Measurements from ENCODE around the gene C10orf120.

C10orf120 gene

DNA sequence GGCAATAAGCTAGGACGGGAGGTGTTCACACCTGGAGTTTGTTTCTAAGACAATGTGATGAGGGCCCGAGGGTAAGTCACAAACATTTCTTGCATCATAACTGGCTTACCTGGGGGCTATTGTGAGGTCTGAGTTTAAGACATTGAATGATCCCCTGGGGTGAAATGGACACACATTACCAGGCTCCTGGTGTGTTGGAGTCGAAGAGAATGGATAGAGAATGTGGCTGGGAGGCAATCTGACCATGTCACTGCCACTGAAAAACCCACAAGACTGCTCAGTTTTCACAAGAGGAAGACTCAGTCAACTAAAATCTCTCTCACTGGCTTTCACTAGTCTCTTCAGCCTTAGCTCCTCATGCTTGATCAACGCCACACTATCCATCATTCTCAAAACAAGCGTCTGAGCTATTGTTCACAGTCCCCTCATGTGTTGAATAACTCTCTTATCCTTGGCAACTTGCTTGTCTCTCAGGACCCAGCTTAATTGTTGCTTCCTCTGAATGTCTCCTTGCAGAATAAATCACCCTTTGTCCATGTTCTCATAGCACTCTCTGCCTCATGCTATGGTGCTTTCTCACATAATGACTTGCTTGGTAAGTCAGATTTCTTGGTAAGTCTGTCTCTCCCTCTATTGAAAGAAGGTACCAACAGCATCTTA, at the start of gene C10orf120:
C10orf120 (minus strand) TSS at position 51 of the 660 bp plus-strand sequence. CDS start 56 bp downstream, outside the sequence.
- no peak for DNase-seq (ENCODE audit: low read depth)

DNA sequence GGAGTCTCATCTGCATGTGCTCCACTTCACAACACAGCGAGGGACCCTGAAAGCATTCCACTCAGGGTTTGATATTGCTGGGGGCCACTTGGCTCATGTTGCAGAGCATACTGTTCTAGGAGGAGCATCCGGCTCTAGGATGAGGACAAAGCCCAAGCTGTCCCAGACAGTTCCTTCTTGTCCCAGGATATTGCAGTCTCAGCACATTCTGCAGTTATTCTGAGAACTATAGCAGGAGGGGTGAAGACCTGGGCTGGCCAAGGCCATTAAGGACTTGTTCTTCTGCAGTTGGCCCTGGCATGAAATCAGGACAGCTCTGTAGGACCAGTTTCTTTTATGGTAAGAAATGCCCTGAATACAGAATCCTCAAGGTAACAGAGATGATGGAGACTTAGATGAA, 48.9 kb upstream of the C10orf120 start:
- no peak for DNase-seq (ENCODE audit: low read depth)

DNA sequence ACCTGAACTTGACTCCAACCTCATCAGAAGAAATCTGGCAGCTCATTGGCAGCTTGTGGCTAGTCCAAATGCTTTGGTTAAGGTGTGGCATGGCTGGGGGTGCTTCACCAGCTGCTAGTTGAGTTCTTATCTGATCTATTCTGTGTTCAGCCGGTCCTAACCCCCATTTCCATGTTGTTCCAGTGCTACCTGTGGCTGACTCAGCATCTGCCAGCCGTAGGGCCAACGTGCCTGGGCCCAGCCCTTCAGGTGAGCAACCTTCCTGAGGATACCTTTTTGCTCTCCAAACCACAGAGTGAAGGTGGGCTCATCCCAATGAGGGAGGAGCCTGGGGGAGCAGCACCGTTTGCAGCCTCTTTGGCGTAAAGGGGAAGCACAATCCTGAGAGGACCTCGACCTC, 46.8 kb upstream of the C10orf120 start:
- DNase-seq (ENCODE audit: low read depth) = no peak

DNA sequence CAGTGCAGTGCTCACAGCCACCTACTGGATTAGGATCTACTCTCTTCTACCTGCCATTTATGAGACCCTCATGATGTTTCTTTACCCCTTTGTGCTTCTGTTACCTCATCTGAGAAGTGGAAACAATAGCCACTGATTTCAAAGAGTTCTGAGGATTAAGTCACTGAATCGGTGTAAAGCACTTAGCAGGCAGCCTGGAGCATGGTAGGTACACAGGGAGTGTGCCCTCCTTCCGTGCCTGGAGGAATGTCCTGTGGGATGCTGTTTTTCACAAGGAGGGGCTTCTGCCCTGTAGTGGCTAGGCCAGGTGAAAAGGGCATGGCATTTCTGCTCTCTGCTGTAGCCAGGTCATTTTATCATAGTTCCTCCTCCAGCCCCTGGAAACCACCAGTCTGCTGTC, 44.6 kb upstream of the C10orf120 start:
- no peak for DNase-seq (ENCODE audit: low read depth)

DNA sequence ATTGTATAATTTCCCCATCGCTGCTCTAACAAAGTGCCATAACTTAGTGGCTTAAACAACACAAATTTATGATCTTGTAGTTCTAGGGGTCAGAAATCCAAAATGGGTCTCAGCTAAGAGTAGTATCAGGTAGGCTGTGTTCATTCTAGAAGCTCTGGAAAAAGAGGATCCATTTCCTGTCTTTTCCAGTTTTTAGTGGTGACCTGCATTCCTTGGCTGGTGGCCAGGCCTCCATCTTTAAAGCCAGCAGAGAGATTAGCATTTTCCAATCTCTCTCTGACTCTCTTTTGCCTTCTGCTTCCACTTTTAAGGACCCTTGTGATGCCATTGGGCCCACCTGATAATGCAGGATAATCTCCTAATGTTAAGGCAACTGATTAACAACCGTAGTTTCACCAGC, 41.0 kb upstream of the C10orf120 start:
- DNase-seq (ENCODE audit: low read depth) = no peak

DNA sequence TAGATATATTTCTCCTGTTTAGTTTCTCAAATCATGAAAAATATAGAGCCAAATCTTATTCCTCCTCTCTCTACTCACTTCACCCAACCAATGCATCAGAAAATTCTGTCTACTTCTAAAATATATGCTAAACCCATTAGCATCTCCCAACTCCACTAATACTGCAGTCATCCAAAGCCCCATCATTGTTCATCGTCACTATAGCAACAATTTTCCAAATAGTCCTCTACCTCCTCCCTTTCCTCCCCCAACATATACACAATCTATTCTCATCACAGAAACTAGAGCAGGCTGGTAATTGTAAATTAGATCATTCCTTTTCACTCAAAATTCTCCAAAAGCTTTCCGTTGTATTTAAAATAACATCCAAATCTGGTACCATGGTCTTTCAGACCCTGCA, 38.4 kb upstream of the C10orf120 start:
- DNase-seq (ENCODE audit: low read depth) = no peak

DNA sequence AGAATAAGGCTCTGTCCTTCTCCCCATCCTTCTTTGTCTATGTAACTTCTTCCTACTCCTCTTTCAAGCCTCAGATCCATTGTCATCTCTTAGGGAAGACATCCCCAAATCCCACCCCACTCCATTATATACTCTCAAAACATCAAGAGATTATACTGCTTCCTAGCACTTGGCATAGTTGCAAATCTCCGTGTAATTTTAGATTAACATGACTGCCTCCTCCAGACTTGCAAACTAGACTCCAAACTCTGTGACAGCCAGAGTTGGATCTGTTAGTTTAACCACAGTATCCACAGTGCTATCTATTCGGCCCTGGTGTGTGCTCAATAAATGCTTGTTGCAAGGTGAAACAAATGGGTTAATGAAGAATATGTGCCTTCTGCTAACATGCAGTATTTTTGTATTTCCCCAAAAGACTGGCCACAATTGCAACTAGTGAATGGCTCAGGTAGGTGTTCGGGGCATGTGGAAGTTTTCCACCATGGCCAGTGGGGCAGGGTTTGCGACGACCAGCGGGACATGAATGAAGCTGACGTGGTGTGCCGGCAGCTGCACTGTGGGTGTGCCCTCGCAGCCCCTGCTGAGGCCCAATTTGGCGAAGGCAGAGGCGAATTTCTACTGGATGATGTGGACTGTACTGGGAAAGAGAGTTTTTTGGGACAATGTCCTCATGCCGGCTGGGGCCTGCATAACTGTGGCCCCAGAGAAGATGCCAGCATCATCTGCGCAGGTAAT, 34.5 kb upstream of the C10orf120 start:
- no peak for DNase-seq (ENCODE audit: low read depth)

DNA sequence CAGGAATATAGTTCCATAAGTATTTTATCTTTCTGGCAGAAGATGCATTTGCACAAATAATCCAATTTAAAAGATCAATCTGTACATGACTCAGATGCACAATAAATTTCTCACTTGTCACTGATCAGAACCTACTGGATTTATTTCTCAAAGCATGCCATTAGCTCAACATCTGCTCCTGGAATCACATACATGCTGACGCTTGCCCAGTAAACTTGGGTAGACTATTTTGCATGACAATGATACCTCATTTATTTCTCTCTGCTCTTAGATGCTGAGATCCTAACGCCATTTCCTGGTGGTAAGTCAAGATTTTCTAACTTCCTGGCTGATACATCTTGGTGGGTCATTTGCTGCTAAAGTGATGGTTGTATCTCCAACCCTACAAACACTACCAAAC, 33.8 kb upstream of the C10orf120 start:
- no peak for DNase-seq (ENCODE audit: low read depth)

DNA sequence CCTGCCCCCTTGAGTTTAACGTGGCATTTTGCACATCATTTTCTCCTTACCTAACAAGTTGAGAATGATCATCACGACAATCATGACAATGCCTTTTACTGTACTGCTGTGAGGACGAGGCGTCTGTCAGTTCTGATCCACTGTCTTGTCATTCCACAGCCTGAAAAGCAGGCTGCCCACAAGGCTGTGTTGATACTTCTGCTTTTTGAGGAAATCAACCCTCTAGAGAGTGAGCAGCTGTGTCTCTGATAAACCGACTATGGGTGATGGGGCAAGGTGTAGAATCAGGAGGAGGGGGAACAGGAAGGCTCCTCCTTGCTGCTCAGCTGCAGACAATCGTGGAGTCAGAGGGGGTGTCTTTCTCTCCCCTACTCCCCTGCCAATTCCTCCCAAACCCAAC, 30.6 kb upstream of the C10orf120 start:
- DNase-seq (ENCODE audit: low read depth) = no peak

DNA sequence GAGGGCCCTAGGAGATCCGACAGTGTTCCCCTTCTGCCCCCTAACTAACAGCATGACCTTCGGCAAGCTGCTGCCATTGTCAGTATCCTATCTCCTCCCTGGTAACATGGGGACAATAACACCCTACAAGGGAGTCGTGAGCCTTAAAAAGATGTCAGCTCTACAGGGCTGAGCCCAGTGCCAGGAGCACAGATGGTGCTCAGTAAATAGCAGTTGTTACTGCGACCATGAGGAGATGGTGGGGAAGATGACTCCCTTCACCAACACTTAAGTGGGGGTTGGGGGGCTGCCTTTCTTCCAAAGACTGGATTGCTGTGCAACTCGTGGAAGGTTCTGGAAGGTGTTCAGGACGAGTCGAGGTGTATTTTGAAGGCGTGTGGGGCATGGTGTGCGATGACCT, 29.5 kb upstream of the C10orf120 start:
- DNase-seq (ENCODE audit: low read depth) = no peak

DNA sequence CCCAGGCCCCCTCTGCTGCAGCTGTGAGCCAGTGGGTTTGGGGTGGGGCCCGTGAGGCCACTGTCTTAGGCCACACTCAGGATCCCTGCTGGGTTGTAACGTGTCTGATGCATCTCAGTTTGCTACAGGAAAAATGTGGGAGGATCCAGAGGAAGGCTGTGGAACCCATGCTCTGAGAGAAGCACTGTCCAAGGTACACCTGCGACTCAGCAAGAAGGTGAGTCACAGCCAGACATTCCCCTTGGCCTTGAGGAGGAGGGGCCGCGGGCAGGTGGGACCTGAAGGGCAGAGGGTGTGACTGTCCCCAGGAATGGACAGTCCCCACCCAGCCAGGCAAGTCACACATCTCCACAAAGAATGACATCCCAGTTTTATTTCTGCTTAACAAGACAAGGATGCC, 27.8 kb upstream of the C10orf120 start:
- no peak for DNase-seq (ENCODE audit: low read depth)

DNA sequence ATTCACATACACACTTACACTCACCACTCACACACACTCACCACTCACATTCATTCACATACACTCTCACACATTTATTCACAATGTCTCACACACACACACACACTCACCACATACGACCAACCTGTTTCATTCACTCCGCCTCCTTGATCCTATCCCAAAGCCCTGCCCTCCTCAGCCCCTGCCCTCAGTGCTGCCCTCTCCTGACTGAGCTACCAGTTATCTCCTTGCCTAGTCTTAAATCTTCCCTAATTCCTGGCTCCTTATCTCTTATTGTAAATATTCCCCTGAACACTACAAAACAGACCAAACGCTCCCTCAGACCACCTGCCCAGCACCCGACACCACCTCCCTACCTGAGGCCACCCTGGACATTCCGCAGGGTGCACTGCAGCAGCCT, 26.1 kb upstream of the C10orf120 start:
- no peak for DNase-seq (ENCODE audit: low read depth)

DNA sequence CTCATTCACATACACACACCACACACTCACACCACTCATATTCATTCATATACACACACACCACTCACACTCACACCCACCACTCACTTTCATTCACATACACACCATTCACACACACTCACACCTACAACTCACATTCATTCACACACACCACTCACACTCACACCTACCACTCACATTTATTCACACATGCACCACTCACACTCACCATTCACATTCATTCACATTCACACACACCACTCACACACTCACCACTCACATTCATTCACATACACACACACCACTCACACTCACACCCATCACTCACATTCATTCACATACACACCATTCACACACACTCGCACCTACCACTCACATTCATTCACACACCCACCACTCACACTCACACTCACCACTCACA, 25.4 kb upstream of the C10orf120 start:
- DNase-seq (ENCODE audit: low read depth) = no peak

DNA sequence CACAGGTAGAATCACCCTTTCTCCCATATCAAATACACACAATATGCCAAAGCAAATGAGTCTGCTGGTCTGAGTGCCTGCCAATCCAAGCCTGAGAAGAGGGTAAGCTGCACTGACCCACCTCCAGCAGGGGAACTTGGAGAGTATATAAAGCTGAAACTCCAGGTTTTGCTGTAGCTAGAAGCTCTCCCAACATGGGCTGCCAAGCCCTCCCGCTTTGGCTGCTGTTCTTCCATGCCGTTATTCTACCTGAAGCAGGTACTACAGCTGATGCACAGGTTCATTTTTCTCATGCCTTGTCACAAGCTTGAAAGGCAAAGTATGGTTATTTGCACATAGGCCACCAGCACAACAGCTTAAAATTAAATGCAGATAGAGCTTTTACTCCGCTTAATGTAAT, 21.5 kb upstream of the C10orf120 start:
- DNase-seq (ENCODE audit: low read depth) = no peak

DNA sequence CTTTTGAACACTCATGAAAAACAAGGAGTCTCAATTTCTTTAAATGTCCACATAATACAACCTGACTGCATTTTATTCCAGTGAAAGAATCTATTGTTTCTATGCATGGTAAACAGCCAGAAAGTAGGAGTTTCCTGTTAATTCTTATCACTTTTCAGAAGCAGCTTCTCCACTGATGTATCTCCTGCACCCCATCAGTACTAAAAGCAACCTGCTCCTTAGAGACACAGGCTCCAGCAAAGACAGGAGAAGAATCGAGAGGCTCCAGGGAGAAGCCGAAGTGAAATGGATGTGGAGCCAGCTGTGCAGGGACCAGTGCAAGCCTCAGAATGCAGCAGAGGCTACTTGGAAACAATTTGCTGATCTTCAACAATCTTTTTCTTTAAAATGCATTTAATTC, 16.4 kb upstream of the C10orf120 start:
- DNase-seq (ENCODE audit: low read depth) = no peak

DNA sequence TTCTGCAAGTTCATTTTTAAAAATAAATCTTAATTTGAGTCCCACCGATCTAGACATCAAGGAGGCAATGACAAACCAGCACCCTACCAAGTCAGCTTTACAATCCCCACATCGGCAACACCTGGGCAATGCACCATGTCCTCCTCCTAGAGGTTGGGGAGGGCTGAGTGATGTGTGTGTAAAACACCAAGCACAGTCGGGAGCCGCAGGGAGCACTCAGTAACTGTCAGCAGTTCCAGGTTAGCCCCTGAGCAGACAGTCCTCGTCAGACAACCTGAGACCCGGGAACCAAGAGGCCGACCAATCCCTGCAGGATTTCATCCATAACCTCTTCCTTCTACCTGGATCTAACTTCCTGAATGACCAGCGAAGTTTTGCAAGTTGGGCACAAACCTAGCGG, 15.9 kb upstream of the C10orf120 start:
- DNase-seq (ENCODE audit: low read depth) = no peak

DNA sequence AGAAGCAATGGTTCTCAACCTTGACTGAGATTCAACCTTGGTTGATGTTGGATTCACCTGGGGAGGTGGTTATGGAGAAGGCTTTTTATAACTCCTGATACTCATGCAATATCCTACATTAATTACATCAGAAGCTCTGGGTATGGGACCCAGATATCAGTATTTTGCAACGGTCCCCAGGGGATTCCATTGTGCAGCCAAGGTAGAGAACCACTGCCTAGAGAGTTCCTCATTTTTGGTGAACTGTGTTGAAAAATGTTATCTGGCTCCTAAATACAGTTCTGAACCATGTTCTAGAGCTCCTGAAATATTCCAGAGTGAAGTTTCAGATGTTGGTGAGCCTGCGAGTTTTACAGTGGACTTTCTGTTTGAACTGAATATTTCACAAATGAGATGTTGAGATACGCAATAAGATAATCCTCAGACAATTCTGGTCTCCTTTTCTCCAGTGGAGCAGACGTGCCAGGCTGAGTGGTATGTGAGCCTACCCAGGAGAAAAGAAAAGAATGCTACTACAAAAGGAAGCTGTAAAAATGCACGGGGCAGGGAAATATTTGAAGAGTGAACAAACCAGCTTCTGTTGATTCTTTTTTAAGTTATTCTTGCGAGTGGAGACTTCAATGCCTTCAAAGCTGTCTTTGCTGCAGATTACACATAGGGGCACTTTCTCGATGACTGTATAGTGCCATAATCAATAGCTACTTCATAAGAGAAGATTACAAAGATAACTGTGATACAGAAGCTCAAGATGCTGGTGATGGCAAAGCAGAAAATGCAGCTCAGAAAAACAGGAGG, 13.6 kb upstream of the C10orf120 start:
- DNase-seq (ENCODE audit: low read depth) = no peak

DNA sequence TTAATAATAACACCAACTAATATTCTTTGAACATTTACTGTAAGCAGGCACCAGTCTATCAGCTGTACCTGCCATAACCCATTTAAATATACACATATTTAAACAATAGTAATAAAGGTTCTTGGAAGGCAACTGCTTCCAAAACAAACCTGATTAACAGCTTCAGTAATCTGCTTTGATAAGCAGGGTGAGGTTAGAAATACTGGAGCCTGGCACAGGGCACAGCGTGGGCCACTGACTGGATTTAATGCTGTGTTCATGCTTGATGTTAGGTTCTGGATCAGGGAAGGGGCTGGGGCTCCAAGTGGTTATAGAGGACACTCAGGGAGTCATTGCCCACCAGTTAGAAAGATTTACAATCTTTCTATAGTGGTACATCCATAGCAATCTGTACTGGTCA, 10.9 kb upstream of the C10orf120 start:
- no peak for DNase-seq (ENCODE audit: low read depth)

DNA sequence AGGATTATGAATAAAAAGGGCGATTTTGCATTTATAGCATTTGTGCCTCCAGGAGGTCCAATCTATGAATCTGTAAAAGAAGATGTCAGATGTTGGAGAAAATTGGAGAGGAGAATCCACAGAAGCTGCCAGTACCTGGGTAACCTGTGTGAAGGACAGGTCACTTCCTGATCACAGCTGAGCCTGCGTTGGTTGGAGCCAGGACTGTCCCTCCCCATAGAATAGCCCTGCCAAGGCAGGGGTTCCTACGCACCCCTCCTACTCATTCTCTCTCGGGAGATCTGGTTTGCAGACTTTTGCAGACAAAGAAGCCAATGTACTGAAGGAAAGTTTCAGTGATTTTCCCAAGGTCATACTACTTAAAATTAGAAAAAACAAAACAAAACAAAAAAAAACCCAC, 10.3 kb upstream of the C10orf120 start:
- DNase-seq (ENCODE audit: low read depth) = no peak

DNA sequence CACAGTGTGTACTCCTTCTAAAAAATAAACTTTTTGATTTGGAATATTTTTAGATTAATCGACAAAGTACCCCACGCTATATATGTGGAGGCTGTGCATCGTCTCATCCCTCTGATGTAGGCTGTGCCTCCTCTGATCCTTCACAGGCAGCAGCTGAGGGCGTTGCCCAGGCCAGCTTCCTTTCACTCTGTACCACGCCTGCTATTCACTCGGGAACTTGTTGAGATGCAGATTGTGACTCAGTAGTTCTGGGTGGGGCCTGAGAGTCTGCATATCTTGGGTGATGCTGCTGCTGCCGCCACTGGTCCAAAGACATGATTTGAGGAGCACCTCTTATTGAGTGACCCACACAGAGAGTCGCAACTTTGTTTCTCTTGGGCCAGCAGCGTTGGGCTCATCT, 7.9 kb upstream of the C10orf120 start:
- no peak for DNase-seq (ENCODE audit: low read depth)

DNA sequence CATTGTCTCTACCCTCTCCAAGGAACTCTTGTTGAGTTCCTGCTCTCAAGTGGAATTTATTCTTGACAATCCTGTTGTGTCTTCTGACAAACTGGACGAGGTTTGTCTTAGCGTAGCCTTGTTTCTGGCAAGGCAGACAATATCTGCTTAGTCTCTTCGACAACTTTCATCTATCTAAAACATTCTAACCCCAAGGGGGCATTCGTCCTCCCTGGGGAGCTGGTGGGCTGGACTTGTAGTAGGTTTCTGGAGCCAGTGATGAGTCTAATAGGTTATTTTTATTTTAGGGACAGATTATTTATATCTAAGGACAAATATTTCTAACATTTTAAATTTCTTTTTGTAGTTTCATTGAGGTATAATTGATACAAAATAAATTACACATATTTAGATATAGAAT, 7.3 kb upstream of the C10orf120 start:
- DNase-seq (ENCODE audit: low read depth) = no peak

DNA sequence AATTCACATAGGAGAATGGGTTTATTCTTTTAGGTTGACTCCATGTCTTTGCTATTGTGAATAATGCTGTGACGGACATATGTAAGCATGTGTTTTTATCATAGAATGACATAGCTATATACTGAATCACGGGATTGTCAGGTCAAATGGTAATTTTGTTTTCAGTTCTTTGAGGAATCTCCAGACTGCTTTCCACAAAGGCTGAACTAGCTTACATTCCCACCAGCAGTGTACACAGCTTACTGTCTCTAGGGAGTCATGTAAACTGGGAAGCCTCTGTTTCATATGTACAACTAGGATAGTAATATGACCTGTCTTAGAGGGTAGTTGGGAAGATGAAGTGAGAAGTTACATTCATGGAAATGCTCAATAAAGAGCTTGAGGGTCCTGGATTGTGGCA, 6.8 kb upstream of the C10orf120 start:
- no peak for DNase-seq (ENCODE audit: low read depth)
